ENCODE measurements around the gene PNMA5. TPM values are rescaled to one million over a fixed set of nuclear protein-coding genes. Genes with fewer than 3 reads are reported as not detected.
"Not testable (repeated sequence)": the region's sequence is repeated elsewhere in the genome, so short reads cannot be mapped to it uniquely, and the experiment has no call there.

The PNMA5 gene
- total and polyA plus RNA-seq, 7 donors = not detected

GRCh38 chrX:153029162-153029561 lies 35.2 kb upstream of the PNMA5 start:
- H3K9me3 ChIP-seq = no peaks in the 10 kb centered on the region
- ATAC-seq (no peak), DNase-seq (no peak)
- no peaks in the 10 kb centered on the region for H3K36me3 ChIP-seq (ENCODE audit: insufficient read depth in 1 of 2, low read depth in 1 of 2)
- intact Hi-C loops (cut with DNase I) = no loop called here
- no peak overlapping the region for H3K4me3 ChIP-seq
- no peaks in the 10 kb centered on the region for H3K27me3 ChIP-seq (ENCODE audit: insufficient read depth in 3 of 3, low read length in 2 of 3)
- no peaks in the 10 kb centered on the region for H3K4me1 ChIP-seq
- TF ChIP-seq CTCF (IDR thresholded peaks at IDR 0.05) = no peak
- WGBS, 3 donors = 83 to 95% (median 86%) methylated on average over 2 of the region's 2 CpGs
- no peak overlapping the region for H3K27ac ChIP-seq

- WGBS, 3 donors = 68 to 90% (median 78%) methylated on average over 2 to 6 of the region's 11 CpGs
- H3K36me3 ChIP-seq (ENCODE audit: insufficient read depth in 1 of 2, low read depth in 1 of 2); intact Hi-C loops (cut with DNase I); H3K9me3 ChIP-seq; H3K4me1 ChIP-seq; H3K27ac ChIP-seq; H3K4me3 ChIP-seq; ATAC-seq; DNase-seq; H3K27me3 ChIP-seq (ENCODE audit: insufficient read depth in 3 of 3, low read length in 2 of 3): not testable (repeated sequence)
These were observed 34.6 kb upstream of the PNMA5 start for GRCh38 chrX:153028487-153028886.

DNA sequence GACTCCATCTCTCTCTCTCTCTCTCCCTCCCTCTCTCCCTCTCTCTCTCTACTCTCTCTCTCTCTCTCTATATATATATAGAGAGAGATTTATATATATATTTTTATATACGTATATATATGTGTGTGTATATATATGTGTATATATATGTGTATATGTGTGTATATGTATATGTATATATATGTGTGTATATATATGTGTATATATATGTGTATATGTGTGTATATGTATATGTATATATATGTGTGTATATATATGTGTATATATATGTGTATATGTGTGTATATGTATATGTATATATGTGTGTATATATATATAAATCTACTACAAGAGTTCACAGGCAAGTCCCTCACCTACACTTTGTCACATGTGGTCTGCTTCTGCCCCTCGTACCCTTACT lies 32.6 kb upstream of the PNMA5 start:
- H3K27ac ChIP-seq; intact Hi-C loops (cut with DNase I); H3K4me3 ChIP-seq; H3K27me3 ChIP-seq (ENCODE audit: insufficient read depth in 3 of 3, low read length in 2 of 3); H3K9me3 ChIP-seq; H3K4me1 ChIP-seq; H3K36me3 ChIP-seq (ENCODE audit: insufficient read depth in 1 of 2, low read depth in 1 of 2); ATAC-seq; DNase-seq: not testable (repeated sequence)
- 85 to 94% (median 92%) methylated on average over 2 of the region's 2 CpGs for WGBS, 3 donors

DNA sequence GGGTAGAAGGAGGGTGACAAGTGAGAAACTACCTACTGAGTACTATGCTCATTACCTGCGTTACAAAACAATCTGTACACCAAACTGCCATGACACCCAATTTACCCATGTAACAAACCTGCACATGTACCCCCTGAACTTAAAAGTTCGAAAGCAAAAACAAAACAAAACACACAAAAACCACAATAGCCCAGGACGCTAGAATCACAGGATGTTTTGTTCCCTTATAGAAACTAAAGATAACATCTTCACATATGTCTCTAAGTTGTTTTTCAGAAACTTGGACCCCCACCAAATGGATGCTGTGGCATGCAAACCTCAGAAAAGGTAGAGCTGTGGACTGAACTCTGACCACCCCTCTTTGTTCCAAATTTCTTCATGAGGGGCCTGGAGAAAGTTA lies 25.2 kb upstream of the PNMA5 start:
- Histone ChIP-seq H3K4me1 (no peaks in the 10 kb centered on the region), H3K27me3 (ENCODE audit: insufficient read depth in 3 of 3, low read length in 2 of 3) (peaks cover 0 to 22% (median 0%) of the 10 kb centered on the region in 3 donors), H3K4me3 (no peak overlapping the region), H3K27ac (no peak overlapping the region), H3K9me3 (no peaks in the 10 kb centered on the region), H3K36me3 (ENCODE audit: insufficient read depth in 1 of 2, low read depth in 1 of 2) (no peaks in the 10 kb centered on the region)
- no peak for TF ChIP-seq CTCF (IDR thresholded peaks at IDR 0.05)
- DNase-seq (no peak), ATAC-seq (no peak)
- WGBS, 3 donors = 57 to 75% (median 74%) methylated on average over 3 of the region's 3 CpGs
- intact Hi-C loops (cut with DNase I) = no loop called here

- WGBS, 3 donors = 32 to 70% (median 60%) methylated on average over 1 to 2 of the region's 2 CpGs
- H3K27me3 ChIP-seq (ENCODE audit: insufficient read depth in 3 of 3, low read length in 2 of 3) = peaks cover 0 to 37% (median 0%) of the 10 kb centered on the region in 3 donors
- not testable (repeated sequence) for H3K36me3 ChIP-seq (ENCODE audit: insufficient read depth in 1 of 2, low read depth in 1 of 2)
These were observed 23.3 kb upstream of the PNMA5 start for GRCh38 chrX:153017174-153017573.

DNA sequence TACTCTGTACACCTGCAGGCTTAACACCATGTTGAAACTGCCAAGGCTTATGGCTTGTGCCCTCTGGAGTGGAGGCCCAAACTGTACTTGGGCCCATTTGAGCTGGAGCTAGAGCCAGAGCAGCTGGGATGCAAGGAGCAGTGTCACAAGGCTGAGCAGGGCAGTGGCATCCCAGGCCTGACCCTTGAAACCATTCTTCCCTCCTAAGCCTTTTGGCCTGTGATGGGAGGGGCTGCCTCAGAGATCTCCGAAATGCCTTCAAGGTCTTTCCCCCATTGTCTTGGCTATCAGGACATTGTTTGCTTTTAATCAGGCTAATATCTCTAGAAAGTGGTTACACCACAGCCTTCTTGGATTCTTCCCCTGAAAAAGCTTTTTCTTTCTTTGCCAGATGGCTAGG lies 10.9 kb upstream of the PNMA5 start:
- Histone ChIP-seq H3K36me3 (ENCODE audit: insufficient read depth in 1 of 2, low read depth in 1 of 2) (no peaks in the 10 kb centered on the region), H3K27me3 (ENCODE audit: insufficient read depth in 3 of 3, low read length in 2 of 3) (peaks cover 0 to 23% (median 0%) of the 10 kb centered on the region in 3 donors), H3K9me3 (no peaks in the 10 kb centered on the region), H3K27ac (no peak overlapping the region), H3K4me3 (no peak overlapping the region), H3K4me1 (no peaks in the 10 kb centered on the region)
- TF ChIP-seq CTCF (IDR thresholded peaks at IDR 0.05) = no peak
- ATAC-seq = no peak
- no peak for DNase-seq
- 63 to 85% (median 68%) methylated on average over 1 of the region's 1 CpG for WGBS, 3 donors
- intact Hi-C loops (cut with DNase I) = no loop called here

More at GRCh38 chrX:153017174-153017573, 23.3 kb upstream of the PNMA5 start:
- H3K9me3 ChIP-seq; intact Hi-C loops (cut with DNase I); H3K4me1 ChIP-seq; DNase-seq; H3K27ac ChIP-seq; ATAC-seq; H3K4me3 ChIP-seq: not testable (repeated sequence)

All from psoas muscle (tissue), 8 donors.